GM23338 (cell line): ENCODE data around the gene UQCRFS1. TPM values are rescaled to one million over a fixed set of nuclear protein-coding genes. Genes with fewer than 3 reads are reported as not detected.

ENCODE experiments used
- ATAC-seq: fragments of 200-7000 bp; cut with Tn5 transposase; 3 replicates; pipeline ENCODE4 v1.9.1; 2020
- DNase-seq: peaks from one replicate; pipeline ENCODE4 v3.0.0-alpha.2; 2015; ENCODE audit warnings: low spot score
- H2AFZ ChIP-seq: fragments of 200-600 bp; sonication (generic); 2 replicates; pipeline ENCODE4 v1.8.0; 2016; ENCODE audit warnings: antibody characterized with exemption, mild to moderate bottlenecking, moderate library complexity
- H3F3A ChIP-seq: fragments of 200-600 bp; sonication (generic); replicated peaks from 2 replicates; pipeline ENCODE4 v1.8.0; 2017; ENCODE audit warnings: antibody characterized with exemption, mixed run types, low read depth
- H3K27ac ChIP-seq: fragments of 200-600 bp; sonication (generic); 2 replicates; pipeline ENCODE4 v1.6.1; 2016; ENCODE audit warnings: low read depth
- H3K27me3 ChIP-seq: fragments of 200-600 bp; sonication (generic); 2 replicates; pipeline ENCODE4 v1.8.0; 2016; ENCODE audit warnings: mild to moderate bottlenecking, mixed run types, moderate library complexity; ENCODE audit not compliant: insufficient read depth
- H3K36me3 ChIP-seq: fragments of 200-600 bp; sonication (generic); 2 replicates; pipeline ENCODE4 v1.8.0; 2016; ENCODE audit warnings: mild to moderate bottlenecking; ENCODE audit not compliant: insufficient read depth
- H3K4me1 ChIP-seq: fragments of 200-600 bp; sonication (generic); 2 replicates; pipeline ENCODE4 v1.8.0; 2016; ENCODE audit warnings: mild to moderate bottlenecking, moderate library complexity; ENCODE audit not compliant: insufficient read depth
- H3K4me2 ChIP-seq: fragments of 200-600 bp; sonication (generic); 2 replicates; pipeline ENCODE4 v1.7.1; 2017; ENCODE audit warnings: mixed run types
- H3K4me3 ChIP-seq: fragments of 200-600 bp; sonication (generic); 2 replicates; pipeline ENCODE4 v1.6.1; 2016; ENCODE audit warnings: mixed run types
- H3K79me2 ChIP-seq: fragments of 200-600 bp; sonication (generic); replicated peaks from 2 replicates; pipeline ENCODE4 v1.8.0; 2017; ENCODE audit warnings: mild to moderate bottlenecking; ENCODE audit not compliant: insufficient read depth
- H3K9me2 ChIP-seq: fragments of 200-600 bp; sonication (generic); 2 replicates; pipeline ENCODE4 v1.8.0; 2017; ENCODE audit not compliant: insufficient read depth
- H4K20me1 ChIP-seq: fragments of 200-600 bp; sonication (generic); replicated peaks from 2 replicates; pipeline ENCODE4 v1.8.0; 2017; ENCODE audit warnings: mild to moderate bottlenecking; ENCODE audit not compliant: insufficient read depth
- H3K27ac Mint-ChIP-seq: 2 replicates; pipeline ENCODE4 v1.8.0; 2020; ENCODE audit warnings: inconsistent platforms, mild to moderate bottlenecking, moderate library complexity, mixed read lengths
- H3K27me3 Mint-ChIP-seq: 3 replicates; pipeline ENCODE4 v1.8.0; 2022; ENCODE audit warnings: low read depth, mild to moderate bottlenecking, moderate library complexity, mixed read lengths, inconsistent platforms; ENCODE audit not compliant: insufficient read depth, poor library complexity
- H3K36me3 Mint-ChIP-seq: 3 replicates; pipeline ENCODE4 v1.8.0; 2021; ENCODE audit warnings: low read depth, mild to moderate bottlenecking, inconsistent platforms, moderate library complexity, mixed read lengths
- H3K4me1 Mint-ChIP-seq: 3 replicates; pipeline ENCODE4 v1.8.0; 2020; ENCODE audit warnings: mild to moderate bottlenecking, inconsistent platforms, mixed read lengths
- H3K4me3 Mint-ChIP-seq: 3 replicates; pipeline ENCODE4 v1.8.0; 2021; ENCODE audit warnings: moderate library complexity, mild to moderate bottlenecking, inconsistent platforms, mixed read lengths
- H3K9me3 Mint-ChIP-seq: 3 replicates; pipeline ENCODE4 v1.8.0; 2020; ENCODE audit warnings: moderate library complexity, mild to moderate bottlenecking, inconsistent platforms, mixed read lengths
- CREB1 ChIP-seq: fragments of 250-450 bp; sonication (Bioruptor Pico); IDR thresholded peaks from 2 replicates; pipeline ENCODE4 v1.5.0; 2020; ENCODE audit warnings: low read depth, mild to moderate bottlenecking, moderate library complexity
- EZH2 ChIP-seq: fragments of 200-600 bp; sonication (generic); IDR thresholded peaks from one replicate; pipeline ENCODE4 v1.8.0; 2017; ENCODE audit warnings: antibody characterized with exemption, mild to moderate bottlenecking, low read depth; ENCODE audit not compliant: unreplicated experiment
- EZH2phosphoT487 ChIP-seq: fragments of 200-600 bp; sonication (generic); IDR thresholded peaks from one replicate; pipeline ENCODE4 v1.8.1; 2018; ENCODE audit warnings: antibody characterized with exemption; ENCODE audit not compliant: unreplicated experiment
- JUNB ChIP-seq: IDR thresholded peaks from one replicate; pipeline ENCODE4 v1.6.1; 2016; ENCODE audit warnings: antibody characterized with exemption; ENCODE audit not compliant: unreplicated experiment
- NANOG ChIP-seq: IDR thresholded peaks from 2 replicates; pipeline ENCODE4 v1.6.1; 2016; ENCODE audit warnings: antibody characterized with exemption, borderline replicate concordance
- POLR2AphosphoS5 ChIP-seq: IDR thresholded peaks from 2 replicates; pipeline ENCODE4 v1.6.1; 2016; ENCODE audit warnings: antibody characterized with exemption, low read depth
- STAT1 ChIP-seq: IDR thresholded peaks from one replicate; pipeline ENCODE4 v1.6.1; 2016; ENCODE audit warnings: antibody characterized with exemption; ENCODE audit not compliant: unreplicated experiment
- ZNF114 ChIP-seq: fragments of 250-450 bp; sonication (Bioruptor Pico); IDR thresholded peaks from 2 replicates; pipeline ENCODE4 v1.5.0; 2020; ENCODE audit warnings: mild to moderate bottlenecking, moderate library complexity
- ZNF331 ChIP-seq: fragments of 250-450 bp; sonication (Bioruptor Pico); IDR thresholded peaks from 2 replicates; pipeline ENCODE4 v1.5.0; 2020; ENCODE audit warnings: low read depth, mild to moderate bottlenecking, moderate library complexity
- polyA plus RNA-seq: library from polyadenylated mRNA; unstranded; fragments of >200 nt; fragmentation: Nextera tagmentation; extraction: Ambion mirVana; gene quantifications from 2 replicates; pipeline ENCODE4 v1.2.1, GENCODE V29; 2016
- total RNA-seq: library from RNA; depleted of rRNA; stranded (reverse); fragments of >200 nt; shearing (Covaris generic); gene quantifications from 2 replicates; pipeline ENCODE4 v1.2.3, GENCODE V29; 2014
- TF ChIP-seq, protein P1 (sequence below): IDR thresholded peaks from one replicate; pipeline ENCODE4 v1.6.1; 2018; ENCODE audit warnings: antibody characterized with exemption; ENCODE audit not compliant: unreplicated experiment
- TF ChIP-seq, protein P2 (sequence below), 2 experiments: fragments of 200-600 bp in 1 of 2; sonication (generic) in 1 of 2; conservative IDR thresholded peaks; 2 replicates each; pipeline versions ENCODE4 v1.5.1 to v1.6.1; 2016 to 2017; ENCODE audit warnings: antibody characterized with exemption in 2 of 2, low read depth in 2 of 2, mild to moderate bottlenecking in 2 of 2, moderate library complexity in 1 of 2
- TF ChIP-seq, protein P3 (sequence below): IDR thresholded peaks from 2 replicates; pipeline ENCODE4 v1.6.1; 2016; ENCODE audit warnings: antibody characterized with exemption
- TF ChIP-seq, protein P4 (sequence below): fragments of 250-450 bp; sonication (Bioruptor Pico); IDR thresholded peaks from 2 replicates; pipeline ENCODE4 v1.5.0; 2020; ENCODE audit warnings: mild to moderate bottlenecking, moderate library complexity

The UQCRFS1 gene
- total and polyA plus RNA-seq, 2 experiments from 2014 or later: 49.4 to 57.6 TPM

DNA sequence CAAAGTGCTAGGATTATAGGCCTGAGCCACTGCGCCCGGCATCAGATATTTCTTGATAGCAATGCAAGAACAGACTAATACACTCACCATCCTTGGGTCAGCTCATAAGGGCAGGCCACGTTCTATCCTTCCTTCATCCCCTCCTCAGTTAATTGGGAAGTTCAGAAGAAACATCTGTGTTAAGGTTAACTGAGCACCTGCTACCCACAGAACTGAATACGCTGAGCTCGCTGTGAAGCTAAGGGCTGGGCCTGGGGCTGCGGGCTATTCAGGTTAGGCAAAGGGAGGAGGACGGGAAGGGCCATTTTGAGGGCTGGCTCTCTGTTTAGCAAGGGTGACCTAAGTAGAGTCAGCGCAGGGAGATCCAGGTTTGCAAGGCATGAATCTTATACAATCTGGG, 43.0 kb upstream of the UQCRFS1 start:
- TF ChIP-seq, protein P1, sequence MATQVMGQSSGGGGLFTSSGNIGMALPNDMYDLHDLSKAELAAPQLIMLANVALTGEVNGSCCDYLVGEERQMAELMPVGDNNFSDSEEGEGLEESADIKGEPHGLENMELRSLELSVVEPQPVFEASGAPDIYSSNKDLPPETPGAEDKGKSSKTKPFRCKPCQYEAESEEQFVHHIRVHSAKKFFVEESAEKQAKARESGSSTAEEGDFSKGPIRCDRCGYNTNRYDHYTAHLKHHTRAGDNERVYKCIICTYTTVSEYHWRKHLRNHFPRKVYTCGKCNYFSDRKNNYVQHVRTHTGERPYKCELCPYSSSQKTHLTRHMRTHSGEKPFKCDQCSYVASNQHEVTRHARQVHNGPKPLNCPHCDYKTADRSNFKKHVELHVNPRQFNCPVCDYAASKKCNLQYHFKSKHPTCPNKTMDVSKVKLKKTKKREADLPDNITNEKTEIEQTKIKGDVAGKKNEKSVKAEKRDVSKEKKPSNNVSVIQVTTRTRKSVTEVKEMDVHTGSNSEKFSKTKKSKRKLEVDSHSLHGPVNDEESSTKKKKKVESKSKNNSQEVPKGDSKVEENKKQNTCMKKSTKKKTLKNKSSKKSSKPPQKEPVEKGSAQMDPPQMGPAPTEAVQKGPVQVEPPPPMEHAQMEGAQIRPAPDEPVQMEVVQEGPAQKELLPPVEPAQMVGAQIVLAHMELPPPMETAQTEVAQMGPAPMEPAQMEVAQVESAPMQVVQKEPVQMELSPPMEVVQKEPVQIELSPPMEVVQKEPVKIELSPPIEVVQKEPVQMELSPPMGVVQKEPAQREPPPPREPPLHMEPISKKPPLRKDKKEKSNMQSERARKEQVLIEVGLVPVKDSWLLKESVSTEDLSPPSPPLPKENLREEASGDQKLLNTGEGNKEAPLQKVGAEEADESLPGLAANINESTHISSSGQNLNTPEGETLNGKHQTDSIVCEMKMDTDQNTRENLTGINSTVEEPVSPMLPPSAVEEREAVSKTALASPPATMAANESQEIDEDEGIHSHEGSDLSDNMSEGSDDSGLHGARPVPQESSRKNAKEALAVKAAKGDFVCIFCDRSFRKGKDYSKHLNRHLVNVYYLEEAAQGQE: no peak
- TF ChIP-seq EZH2: no peak
- TF ChIP-seq, protein P2, sequence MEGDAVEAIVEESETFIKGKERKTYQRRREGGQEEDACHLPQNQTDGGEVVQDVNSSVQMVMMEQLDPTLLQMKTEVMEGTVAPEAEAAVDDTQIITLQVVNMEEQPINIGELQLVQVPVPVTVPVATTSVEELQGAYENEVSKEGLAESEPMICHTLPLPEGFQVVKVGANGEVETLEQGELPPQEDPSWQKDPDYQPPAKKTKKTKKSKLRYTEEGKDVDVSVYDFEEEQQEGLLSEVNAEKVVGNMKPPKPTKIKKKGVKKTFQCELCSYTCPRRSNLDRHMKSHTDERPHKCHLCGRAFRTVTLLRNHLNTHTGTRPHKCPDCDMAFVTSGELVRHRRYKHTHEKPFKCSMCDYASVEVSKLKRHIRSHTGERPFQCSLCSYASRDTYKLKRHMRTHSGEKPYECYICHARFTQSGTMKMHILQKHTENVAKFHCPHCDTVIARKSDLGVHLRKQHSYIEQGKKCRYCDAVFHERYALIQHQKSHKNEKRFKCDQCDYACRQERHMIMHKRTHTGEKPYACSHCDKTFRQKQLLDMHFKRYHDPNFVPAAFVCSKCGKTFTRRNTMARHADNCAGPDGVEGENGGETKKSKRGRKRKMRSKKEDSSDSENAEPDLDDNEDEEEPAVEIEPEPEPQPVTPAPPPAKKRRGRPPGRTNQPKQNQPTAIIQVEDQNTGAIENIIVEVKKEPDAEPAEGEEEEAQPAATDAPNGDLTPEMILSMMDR (conservative IDR thresholded peaks at IDR 0.05; ENCODE audit: low read depth in 2 of 2): no peak
- no peak for TF ChIP-seq ZNF331 (CRISPR knock-in tag)
- no peak for TF ChIP-seq JUNB
- TF ChIP-seq POLR2AphosphoS5: no peak
- TF ChIP-seq ZNF114: no peak
- no peak for TF ChIP-seq NANOG
- TF ChIP-seq, protein P3, sequence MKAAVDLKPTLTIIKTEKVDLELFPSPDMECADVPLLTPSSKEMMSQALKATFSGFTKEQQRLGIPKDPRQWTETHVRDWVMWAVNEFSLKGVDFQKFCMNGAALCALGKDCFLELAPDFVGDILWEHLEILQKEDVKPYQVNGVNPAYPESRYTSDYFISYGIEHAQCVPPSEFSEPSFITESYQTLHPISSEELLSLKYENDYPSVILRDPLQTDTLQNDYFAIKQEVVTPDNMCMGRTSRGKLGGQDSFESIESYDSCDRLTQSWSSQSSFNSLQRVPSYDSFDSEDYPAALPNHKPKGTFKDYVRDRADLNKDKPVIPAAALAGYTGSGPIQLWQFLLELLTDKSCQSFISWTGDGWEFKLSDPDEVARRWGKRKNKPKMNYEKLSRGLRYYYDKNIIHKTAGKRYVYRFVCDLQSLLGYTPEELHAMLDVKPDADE: no peak
- TF ChIP-seq, protein P4, sequence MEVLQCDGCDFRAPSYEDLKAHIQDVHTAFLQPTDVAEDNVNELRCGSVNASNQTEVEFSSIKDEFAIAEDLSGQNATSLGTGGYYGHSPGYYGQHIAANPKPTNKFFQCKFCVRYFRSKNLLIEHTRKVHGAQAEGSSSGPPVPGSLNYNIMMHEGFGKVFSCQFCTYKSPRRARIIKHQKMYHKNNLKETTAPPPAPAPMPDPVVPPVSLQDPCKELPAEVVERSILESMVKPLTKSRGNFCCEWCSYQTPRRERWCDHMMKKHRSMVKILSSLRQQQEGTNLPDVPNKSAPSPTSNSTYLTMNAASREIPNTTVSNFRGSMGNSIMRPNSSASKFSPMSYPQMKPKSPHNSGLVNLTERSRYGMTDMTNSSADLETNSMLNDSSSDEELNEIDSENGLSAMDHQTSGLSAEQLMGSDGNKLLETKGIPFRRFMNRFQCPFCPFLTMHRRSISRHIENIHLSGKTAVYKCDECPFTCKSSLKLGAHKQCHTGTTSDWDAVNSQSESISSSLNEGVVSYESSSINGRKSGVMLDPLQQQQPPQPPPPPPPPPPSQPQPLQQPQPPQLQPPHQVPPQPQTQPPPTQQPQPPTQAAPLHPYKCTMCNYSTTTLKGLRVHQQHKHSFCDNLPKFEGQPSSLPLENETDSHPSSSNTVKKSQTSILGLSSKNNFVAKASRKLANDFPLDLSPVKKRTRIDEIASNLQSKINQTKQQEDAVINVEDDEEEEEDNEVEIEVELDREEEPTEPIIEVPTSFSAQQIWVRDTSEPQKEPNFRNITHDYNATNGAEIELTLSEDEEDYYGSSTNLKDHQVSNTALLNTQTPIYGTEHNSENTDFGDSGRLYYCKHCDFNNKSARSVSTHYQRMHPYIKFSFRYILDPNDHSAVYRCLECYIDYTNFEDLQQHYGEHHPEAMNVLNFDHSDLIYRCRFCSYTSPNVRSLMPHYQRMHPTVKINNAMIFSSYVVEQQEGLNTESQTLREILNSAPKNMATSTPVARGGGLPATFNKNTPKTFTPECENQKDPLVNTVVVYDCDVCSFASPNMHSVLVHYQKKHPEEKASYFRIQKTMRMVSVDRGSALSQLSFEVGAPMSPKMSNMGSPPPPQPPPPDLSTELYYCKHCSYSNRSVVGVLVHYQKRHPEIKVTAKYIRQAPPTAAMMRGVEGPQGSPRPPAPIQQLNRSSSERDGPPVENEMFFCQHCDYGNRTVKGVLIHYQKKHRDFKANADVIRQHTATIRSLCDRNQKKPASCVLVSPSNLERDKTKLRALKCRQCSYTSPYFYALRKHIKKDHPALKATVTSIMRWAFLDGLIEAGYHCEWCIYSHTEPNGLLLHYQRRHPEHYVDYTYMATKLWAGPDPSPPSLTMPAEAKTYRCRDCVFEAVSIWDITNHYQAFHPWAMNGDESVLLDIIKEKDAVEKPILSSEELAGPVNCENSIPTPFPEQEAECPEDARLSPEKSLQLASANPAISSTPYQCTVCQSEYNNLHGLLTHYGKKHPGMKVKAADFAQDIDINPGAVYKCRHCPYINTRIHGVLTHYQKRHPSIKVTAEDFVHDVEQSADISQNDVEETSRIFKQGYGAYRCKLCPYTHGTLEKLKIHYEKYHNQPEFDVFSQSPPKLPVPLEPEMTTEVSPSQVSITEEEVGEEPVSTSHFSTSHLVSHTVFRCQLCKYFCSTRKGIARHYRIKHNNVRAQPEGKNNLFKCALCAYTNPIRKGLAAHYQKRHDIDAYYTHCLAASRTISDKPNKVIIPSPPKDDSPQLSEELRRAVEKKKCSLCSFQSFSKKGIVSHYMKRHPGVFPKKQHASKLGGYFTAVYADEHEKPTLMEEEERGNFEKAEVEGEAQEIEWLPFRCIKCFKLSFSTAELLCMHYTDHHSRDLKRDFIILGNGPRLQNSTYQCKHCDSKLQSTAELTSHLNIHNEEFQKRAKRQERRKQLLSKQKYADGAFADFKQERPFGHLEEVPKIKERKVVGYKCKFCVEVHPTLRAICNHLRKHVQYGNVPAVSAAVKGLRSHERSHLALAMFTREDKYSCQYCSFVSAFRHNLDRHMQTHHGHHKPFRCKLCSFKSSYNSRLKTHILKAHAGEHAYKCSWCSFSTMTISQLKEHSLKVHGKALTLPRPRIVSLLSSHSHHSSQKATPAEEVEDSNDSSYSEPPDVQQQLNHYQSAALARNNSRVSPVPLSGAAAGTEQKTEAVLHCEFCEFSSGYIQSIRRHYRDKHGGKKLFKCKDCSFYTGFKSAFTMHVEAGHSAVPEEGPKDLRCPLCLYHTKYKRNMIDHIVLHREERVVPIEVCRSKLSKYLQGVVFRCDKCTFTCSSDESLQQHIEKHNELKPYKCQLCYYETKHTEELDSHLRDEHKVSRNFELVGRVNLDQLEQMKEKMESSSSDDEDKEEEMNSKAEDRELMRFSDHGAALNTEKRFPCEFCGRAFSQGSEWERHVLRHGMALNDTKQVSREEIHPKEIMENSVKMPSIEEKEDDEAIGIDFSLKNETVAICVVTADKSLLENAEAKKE (CRISPR knock-in tag): no peak
- no peak for TF ChIP-seq CREB1 (CRISPR knock-in tag)
- TF ChIP-seq STAT1: no peak
- no peak for TF ChIP-seq EZH2phosphoT487
- no peak overlapping the region for H3K4me3 ChIP-seq
- H3K79me2 ChIP-seq: no peaks in the 10 kb centered on the region
- H3K27ac ChIP-seq: no peak overlapping the region
- no peak overlapping the region for H2AFZ ChIP-seq
- no peaks in the 10 kb centered on the region for H3K9me2 ChIP-seq
- ATAC-seq: no peak
- Mint-ChIP-seq H3K27ac (no peak overlapping the region), H3K36me3 (0 out of 3 replicates have a peak, but pooled peaks cover 4% of the 10 kb centered on the region), H3K27me3 (no peaks in the 10 kb centered on the region), H3K4me1 (peaks cover 4% of the 10 kb centered on the region; the same call in 1 of the 3 replicates), H3K4me3 (no peak overlapping the region), H3K9me3 (peaks cover 21% of the 10 kb centered on the region)
- DNase-seq: no peak
- no peak overlapping the region for H3K4me2 ChIP-seq
- no peaks in the 10 kb centered on the region for H3K27me3 ChIP-seq
- no peaks in the 10 kb centered on the region for H3F3A ChIP-seq
- H3K36me3 ChIP-seq: no peaks in the 10 kb centered on the region
- H3K4me1 ChIP-seq: no peaks in the 10 kb centered on the region
- no peaks in the 10 kb centered on the region for H4K20me1 ChIP-seq
